ENCODE measurements around the gene RXRB.

The RXRB gene

GRCh38 chr6:33166811-33167210, 33.7 kb downstream of the RXRB start:
- TF ChIP-seq EZH2phosphoT487 (IDR thresholded peaks at IDR 0.05; ENCODE audit: low read depth): no peak
- TF ChIP-seq, protein P1, sequence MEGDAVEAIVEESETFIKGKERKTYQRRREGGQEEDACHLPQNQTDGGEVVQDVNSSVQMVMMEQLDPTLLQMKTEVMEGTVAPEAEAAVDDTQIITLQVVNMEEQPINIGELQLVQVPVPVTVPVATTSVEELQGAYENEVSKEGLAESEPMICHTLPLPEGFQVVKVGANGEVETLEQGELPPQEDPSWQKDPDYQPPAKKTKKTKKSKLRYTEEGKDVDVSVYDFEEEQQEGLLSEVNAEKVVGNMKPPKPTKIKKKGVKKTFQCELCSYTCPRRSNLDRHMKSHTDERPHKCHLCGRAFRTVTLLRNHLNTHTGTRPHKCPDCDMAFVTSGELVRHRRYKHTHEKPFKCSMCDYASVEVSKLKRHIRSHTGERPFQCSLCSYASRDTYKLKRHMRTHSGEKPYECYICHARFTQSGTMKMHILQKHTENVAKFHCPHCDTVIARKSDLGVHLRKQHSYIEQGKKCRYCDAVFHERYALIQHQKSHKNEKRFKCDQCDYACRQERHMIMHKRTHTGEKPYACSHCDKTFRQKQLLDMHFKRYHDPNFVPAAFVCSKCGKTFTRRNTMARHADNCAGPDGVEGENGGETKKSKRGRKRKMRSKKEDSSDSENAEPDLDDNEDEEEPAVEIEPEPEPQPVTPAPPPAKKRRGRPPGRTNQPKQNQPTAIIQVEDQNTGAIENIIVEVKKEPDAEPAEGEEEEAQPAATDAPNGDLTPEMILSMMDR (IDR thresholded peaks at IDR 0.05; ENCODE audit: low read depth, low read length): no peak
- Histone ChIP-seq H3K4me2 (ENCODE audit: low read length) (no peak overlapping the region), H4K20me1 (ENCODE audit: insufficient read depth, low read length) (no peaks in the 10 kb centered on the region), H3K79me2 (ENCODE audit: low read length) (no peaks in the 10 kb centered on the region), H3K4me1 (ENCODE audit: low read length) (peaks cover 19% of the 10 kb centered on the region), H3K9me3 (ENCODE audit: insufficient read depth, low read length) (no peaks in the 10 kb centered on the region), H3K9ac (ENCODE audit: low read length) (no peak overlapping the region), H3K36me3 (replicated peaks; ENCODE audit: low read depth, low read length) (no peaks in the 10 kb centered on the region), H2AFZ (ENCODE audit: low read depth, low read length) (no peak overlapping the region), H3K27ac (ENCODE audit: low read length) (no peak overlapping the region), H3K27me3 (ENCODE audit: low read depth, low read length) (no peaks in the 10 kb centered on the region), H3K4me3 (ENCODE audit: low read length) (no peak overlapping the region)

DNA sequence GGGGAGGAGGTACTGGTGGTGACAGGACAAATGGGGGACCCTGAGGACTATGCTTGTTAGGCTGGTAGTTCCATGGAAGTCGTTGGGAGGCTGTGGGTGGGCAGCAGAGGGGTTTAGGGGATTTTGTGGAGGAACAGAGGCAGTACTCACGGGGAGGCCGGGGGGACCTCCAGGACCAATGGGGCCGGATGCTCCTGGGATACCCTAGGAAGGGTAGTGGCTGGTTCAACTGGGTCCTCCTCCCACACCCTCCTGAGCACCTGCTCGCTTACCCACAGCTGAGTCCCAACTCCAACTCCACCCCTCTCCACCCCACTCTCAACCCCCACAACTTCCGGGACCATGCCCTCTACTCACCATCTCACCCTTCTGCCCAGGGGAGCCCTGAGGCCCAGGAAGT, 34.1 kb downstream of the RXRB start:
- TF ChIP-seq EZH2phosphoT487 (IDR thresholded peaks at IDR 0.05; ENCODE audit: low read depth): no peak
- TF ChIP-seq, protein P1 (IDR thresholded peaks at IDR 0.05; ENCODE audit: low read depth, low read length): no peak
- Histone ChIP-seq H3K4me1 (ENCODE audit: low read length) (peaks cover 20% of the 10 kb centered on the region), H3K9me3 (ENCODE audit: insufficient read depth, low read length) (no peaks in the 10 kb centered on the region)

DNA sequence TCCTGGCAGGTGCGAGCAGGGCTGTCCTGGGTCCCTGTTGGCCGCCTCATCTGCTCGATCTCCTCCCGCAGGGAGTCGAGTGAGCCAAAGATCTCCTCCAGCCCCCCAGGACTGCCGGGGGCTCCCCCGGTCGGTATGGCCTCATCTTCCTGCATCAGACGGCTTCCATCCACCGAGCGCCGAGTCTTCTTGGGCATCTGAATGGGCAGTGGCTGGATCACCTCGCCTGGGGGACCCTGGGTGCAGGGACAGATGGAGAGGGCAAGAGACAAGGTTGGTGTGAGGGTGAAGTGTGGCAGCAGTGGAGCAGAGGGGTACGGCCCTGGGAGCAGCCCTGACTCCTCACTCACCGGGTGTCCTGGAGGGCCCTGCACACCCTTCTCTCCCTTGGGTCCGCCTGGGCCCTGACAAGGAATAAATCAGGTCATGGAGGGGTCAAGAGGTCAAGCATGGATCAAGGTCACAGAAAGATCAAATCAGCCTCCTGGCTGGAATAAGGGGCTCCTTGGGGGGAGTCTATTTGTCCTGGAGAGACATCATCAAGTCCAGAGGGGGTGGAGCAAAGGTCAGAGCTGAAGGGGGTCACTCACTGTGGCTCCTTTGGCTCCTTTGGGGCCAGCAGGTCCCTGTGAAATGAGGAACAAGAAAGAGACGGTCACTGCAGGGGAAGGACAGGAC, 34.7 kb downstream of the RXRB start:
- Histone ChIP-seq H3K27me3 (ENCODE audit: low read depth, low read length) (no peaks in the 10 kb centered on the region), H3K36me3 (replicated peaks; ENCODE audit: low read depth, low read length) (no peaks in the 10 kb centered on the region), H3K4me2 (ENCODE audit: low read length) (no peak overlapping the region), H3K79me2 (ENCODE audit: low read length) (no peaks in the 10 kb centered on the region), H3K4me3 (ENCODE audit: low read length) (no peak overlapping the region), H3K27ac (ENCODE audit: low read length) (no peak overlapping the region), H4K20me1 (ENCODE audit: insufficient read depth, low read length) (no peaks in the 10 kb centered on the region), H3K9me3 (ENCODE audit: insufficient read depth, low read length) (no peaks in the 10 kb centered on the region), H2AFZ (ENCODE audit: low read depth, low read length) (no peak overlapping the region), H3K4me1 (ENCODE audit: low read length) (peaks cover 25% of the 10 kb centered on the region), H3K9ac (ENCODE audit: low read length) (no peak overlapping the region)
- TF ChIP-seq, protein P1 (IDR thresholded peaks at IDR 0.05; ENCODE audit: low read depth, low read length): no peak

More for the DNA sequence above, 34.1 kb downstream of the RXRB start:
- Histone ChIP-seq H3K9ac (ENCODE audit: low read length) (no peak overlapping the region), H2AFZ (ENCODE audit: low read depth, low read length) (no peak overlapping the region), H3K4me3 (ENCODE audit: low read length) (no peak overlapping the region), H3K27me3 (ENCODE audit: low read depth, low read length) (no peaks in the 10 kb centered on the region), H3K27ac (ENCODE audit: low read length) (no peak overlapping the region), H3K36me3 (replicated peaks; ENCODE audit: low read depth, low read length) (no peaks in the 10 kb centered on the region), H4K20me1 (ENCODE audit: insufficient read depth, low read length) (no peaks in the 10 kb centered on the region), H3K79me2 (ENCODE audit: low read length) (no peaks in the 10 kb centered on the region), H3K4me2 (ENCODE audit: low read length) (no peak overlapping the region)

GRCh38 chr6:33164665-33165373, 35.6 kb downstream of the RXRB start:
- H3K27me3 ChIP-seq (ENCODE audit: low read depth, low read length): no peaks in the 10 kb centered on the region
- H3K4me1 ChIP-seq (ENCODE audit: low read length): peaks cover 17% of the 10 kb centered on the region
- no peak for TF ChIP-seq EZH2phosphoT487 (IDR thresholded peaks at IDR 0.05; ENCODE audit: low read depth)
- TF ChIP-seq, protein P1 (IDR thresholded peaks at IDR 0.05; ENCODE audit: low read depth, low read length): no peak
- no peaks in the 10 kb centered on the region for H3K9me3 ChIP-seq (ENCODE audit: insufficient read depth, low read length)
- no peaks in the 10 kb centered on the region for H3K79me2 ChIP-seq (ENCODE audit: low read length)
- no peaks in the 10 kb centered on the region for H4K20me1 ChIP-seq (ENCODE audit: insufficient read depth, low read length)
- H2AFZ ChIP-seq (ENCODE audit: low read depth, low read length): no peak overlapping the region
- no peak overlapping the region for H3K4me2 ChIP-seq (ENCODE audit: low read length)
- no peak overlapping the region for H3K27ac ChIP-seq (ENCODE audit: low read length)
- no peaks in the 10 kb centered on the region for H3K36me3 ChIP-seq (replicated peaks; ENCODE audit: low read depth, low read length)
- no peak overlapping the region for H3K9ac ChIP-seq (ENCODE audit: low read length)
- H3K4me3 ChIP-seq (ENCODE audit: low read length): no peak overlapping the region
